ENCODE data around the gene ERC2. TPM values are rescaled to one million over a fixed set of nuclear protein-coding genes. Genes with fewer than 3 reads are reported as not detected.

Gene ERC2
- total and polyA plus RNA-seq, 2 donors (not counting 1 experiment from before 2014, with no cell fraction given): 0.14 to 0.17 TPM

DNA sequence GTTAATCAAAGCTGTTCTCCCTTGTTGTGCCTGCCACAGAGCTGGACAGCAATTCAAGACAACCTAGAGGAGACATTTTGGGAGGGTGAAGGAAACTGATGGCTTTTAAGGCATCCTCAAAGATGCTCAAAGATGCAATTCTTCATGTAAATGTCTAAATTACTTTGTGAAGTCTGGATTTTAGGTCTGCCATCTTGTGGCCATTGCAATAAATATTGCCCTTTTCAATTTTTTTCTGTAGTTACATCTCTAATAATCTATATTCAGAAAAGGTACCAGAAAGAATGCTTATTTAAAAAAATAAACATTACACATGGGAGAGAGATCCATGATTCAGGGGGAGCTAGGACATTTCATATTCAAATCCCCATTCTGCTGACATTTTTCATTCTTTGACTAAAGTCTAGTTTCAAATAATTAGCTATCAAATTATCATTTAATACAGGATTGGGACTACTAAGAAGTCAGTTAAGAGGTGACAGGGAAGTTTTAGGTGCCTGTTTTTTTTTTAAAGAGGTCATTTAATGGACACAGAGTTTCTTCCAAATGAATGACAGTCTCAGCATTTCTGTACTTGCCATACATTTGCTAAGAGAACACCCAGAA is 721.4 kb downstream of the ERC2 start:
- DNase-seq (ENCODE audit: low read depth in 2 of 2): peak in 1 of 2 donors; percentile 51
- Histone ChIP-seq H3K27ac (ENCODE audit: insufficient read depth, low read length) (no peak overlapping the region), H3K27me3 (ENCODE audit: control insufficient read depth, insufficient read depth, low read length) (no peaks in the 10 kb centered on the region), H3K4me1 (ENCODE audit: control insufficient read depth, extremely low read depth, insufficient read depth, low read length) (peaks cover 3% of the 10 kb centered on the region), H3K79me2 (ENCODE audit: control insufficient read depth, insufficient read depth, low read length) (no peaks in the 10 kb centered on the region), H3K36me3 (ENCODE audit: control insufficient read depth, insufficient read depth, low read length) (no peaks in the 10 kb centered on the region), H4K20me1 (ENCODE audit: control insufficient read depth, extremely low read depth, insufficient read depth, low read length) (no peaks in the 10 kb centered on the region), H3K9me3 (ENCODE audit: control insufficient read depth, insufficient read depth, low read depth, low read length) (no peaks in the 10 kb centered on the region), H3K9ac (ENCODE audit: insufficient read depth, low read length) (no peak overlapping the region), H2AFZ (ENCODE audit: low read length) (no peak overlapping the region), H3K4me3 (replicated peaks in 1 of 4; ENCODE audit: control extremely low read depth in 1 of 4, insufficient read depth in 1 of 4, low read depth in 3 of 4, low read length in 4 of 4) (no peak overlapping the region), H3K4me2 (ENCODE audit: extremely low read depth, insufficient read depth, low read length) (no peak overlapping the region)
- peak; percentile 41 to 49 for TF ChIP-seq CTCF (conservative IDR thresholded peaks at IDR 0.05 in 1 of 2, IDR thresholded peaks at IDR 0.05 in 1 of 2; ENCODE audit: low read depth in 1 of 2, low read length in 2 of 2)
- TF ChIP-seq EZH2 (IDR thresholded peaks at IDR 0.05; ENCODE audit: low read length, missing control alignments): no peak

DNA sequence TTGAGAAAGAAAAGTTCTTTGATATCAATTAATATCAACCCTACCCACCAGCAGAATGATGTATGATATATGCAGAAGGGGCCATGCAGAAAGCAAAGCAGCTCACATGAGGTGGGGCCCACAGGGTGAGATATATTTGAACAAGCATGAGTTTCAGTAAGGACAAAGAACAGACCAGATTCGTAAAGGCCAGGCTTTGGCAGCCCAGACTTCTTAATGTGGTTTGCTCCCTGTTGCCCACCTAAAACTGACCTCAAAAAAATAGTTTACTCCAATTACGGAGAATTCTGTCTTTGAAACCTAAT is 725.5 kb downstream of the ERC2 start:
- Histone ChIP-seq H3K4me1 (ENCODE audit: control insufficient read depth, extremely low read depth, insufficient read depth, low read length) (no peaks in the 10 kb centered on the region), H3K27me3 (ENCODE audit: control insufficient read depth, insufficient read depth, low read length) (no peaks in the 10 kb centered on the region), H2AFZ (ENCODE audit: low read length) (no peak overlapping the region), H3K9me3 (ENCODE audit: control insufficient read depth, insufficient read depth, low read depth, low read length) (no peaks in the 10 kb centered on the region), H3K79me2 (ENCODE audit: control insufficient read depth, insufficient read depth, low read length) (no peaks in the 10 kb centered on the region), H3K9ac (ENCODE audit: insufficient read depth, low read length) (no peak overlapping the region), H4K20me1 (ENCODE audit: control insufficient read depth, extremely low read depth, insufficient read depth, low read length) (no peaks in the 10 kb centered on the region), H3K4me3 (replicated peaks in 1 of 4; ENCODE audit: control extremely low read depth in 1 of 4, insufficient read depth in 1 of 4, low read depth in 3 of 4, low read length in 4 of 4) (no peak overlapping the region), H3K27ac (ENCODE audit: insufficient read depth, low read length) (no peak overlapping the region), H3K36me3 (ENCODE audit: control insufficient read depth, insufficient read depth, low read length) (no peaks in the 10 kb centered on the region), H3K4me2 (ENCODE audit: extremely low read depth, insufficient read depth, low read length) (no peak overlapping the region)
- TF ChIP-seq EZH2 (IDR thresholded peaks at IDR 0.05; ENCODE audit: low read length, missing control alignments): no peak
- no peak for TF ChIP-seq CTCF (conservative IDR thresholded peaks at IDR 0.05 in 1 of 2, IDR thresholded peaks at IDR 0.05 in 1 of 2; ENCODE audit: low read depth in 1 of 2, low read length in 2 of 2)
- no peak for DNase-seq (ENCODE audit: low read depth in 2 of 2)

GRCh38 chr3:55742022-55742831 is 726.0 kb downstream of the ERC2 start:
- Histone ChIP-seq H3K9me3 (ENCODE audit: control insufficient read depth, insufficient read depth, low read depth, low read length) (no peaks in the 10 kb centered on the region), H3K27ac (ENCODE audit: insufficient read depth, low read length) (no peak overlapping the region), H3K4me2 (ENCODE audit: extremely low read depth, insufficient read depth, low read length) (no peak overlapping the region), H4K20me1 (ENCODE audit: control insufficient read depth, extremely low read depth, insufficient read depth, low read length) (no peaks in the 10 kb centered on the region), H3K79me2 (ENCODE audit: control insufficient read depth, insufficient read depth, low read length) (no peaks in the 10 kb centered on the region), H3K4me1 (ENCODE audit: control insufficient read depth, extremely low read depth, insufficient read depth, low read length) (no peaks in the 10 kb centered on the region), H3K27me3 (ENCODE audit: control insufficient read depth, insufficient read depth, low read length) (no peaks in the 10 kb centered on the region), H2AFZ (ENCODE audit: low read length) (no peak overlapping the region), H3K4me3 (replicated peaks in 1 of 4; ENCODE audit: control extremely low read depth in 1 of 4, insufficient read depth in 1 of 4, low read depth in 3 of 4, low read length in 4 of 4) (no peak overlapping the region), H3K9ac (ENCODE audit: insufficient read depth, low read length) (no peak overlapping the region), H3K36me3 (ENCODE audit: control insufficient read depth, insufficient read depth, low read length) (no peaks in the 10 kb centered on the region)
- no peak for TF ChIP-seq CTCF (conservative IDR thresholded peaks at IDR 0.05 in 1 of 2, IDR thresholded peaks at IDR 0.05 in 1 of 2; ENCODE audit: low read depth in 1 of 2, low read length in 2 of 2)
- TF ChIP-seq EZH2 (IDR thresholded peaks at IDR 0.05; ENCODE audit: low read length, missing control alignments): no peak
- peak in 1 of 2 donors; percentile 66 for DNase-seq (ENCODE audit: low read depth in 2 of 2)

Measured in fibroblast of lung (primary cell).